GM18517 (cell line): ENCODE data around the gene PGD.
A peak's percentile ranks its signal among the peaks of the same experiment; 100 is the strongest.
"Not testable (repeated sequence)": the region's sequence is repeated elsewhere in the genome, so short reads cannot be mapped to it uniquely, and the experiment has no call there.

Experiments used
- ATAC-seq: cut with Tn5 transposase; IDR thresholded peaks from one replicate; pipeline ENCODE4 v1.9.1; 2021; ENCODE audit warnings: mild to moderate bottlenecking, moderate library complexity; ENCODE audit not compliant: unreplicated experiment

PGD gene

DNA sequence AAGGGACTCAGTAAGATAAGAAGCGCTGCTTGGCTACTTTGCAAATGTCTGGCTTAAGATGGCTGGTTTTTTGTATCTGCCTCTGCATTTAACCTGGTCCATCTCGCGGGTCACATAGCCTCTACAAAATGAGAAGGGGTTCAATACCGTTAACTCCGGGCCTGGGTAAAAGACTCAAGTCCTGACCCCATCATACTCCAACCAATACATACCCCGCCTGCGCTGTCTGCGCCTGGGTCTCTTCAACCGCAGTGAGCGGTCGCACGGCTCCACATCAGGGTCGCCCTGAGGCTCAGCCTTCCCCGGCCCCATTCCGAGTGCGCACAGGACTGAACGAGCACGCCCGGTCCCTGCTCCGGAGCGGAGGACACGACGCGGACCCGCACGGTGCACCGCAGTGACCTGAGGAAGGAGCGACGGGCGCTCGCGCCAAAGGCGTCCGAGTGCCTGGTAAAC is 558 bp upstream of the PGD start:
- no peak for ATAC-seq

DNA sequence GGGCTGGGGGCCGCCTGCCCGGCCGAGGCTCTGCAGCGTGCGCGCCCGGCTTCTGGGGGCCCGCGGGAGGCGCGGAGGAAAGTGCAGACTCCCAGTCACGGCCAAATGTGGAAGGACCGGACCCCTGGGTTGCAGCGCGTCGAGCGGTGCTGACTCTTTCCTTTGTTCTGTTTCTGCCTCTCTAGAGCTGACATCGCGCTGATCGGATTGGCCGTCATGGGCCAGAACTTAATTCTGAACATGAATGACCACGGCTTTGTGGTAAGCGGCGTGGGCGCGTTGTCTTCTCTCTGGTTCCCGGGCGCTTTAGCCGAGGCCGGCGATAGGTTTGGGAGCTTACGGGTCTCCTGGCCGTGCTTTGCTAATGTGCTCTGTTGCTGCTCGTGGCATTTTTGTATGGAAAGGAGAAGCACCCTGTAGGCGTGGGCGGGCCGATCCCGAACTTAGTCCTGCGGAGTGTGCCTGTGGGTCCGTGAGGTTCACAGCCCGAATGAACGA is 629 bp downstream of the PGD start:
- ATAC-seq, result peak; percentile 8

GRCh38 chr1:10400013-10400412 is 1.1 kb downstream of the PGD start:
- ATAC-seq, result no peak

DNA sequence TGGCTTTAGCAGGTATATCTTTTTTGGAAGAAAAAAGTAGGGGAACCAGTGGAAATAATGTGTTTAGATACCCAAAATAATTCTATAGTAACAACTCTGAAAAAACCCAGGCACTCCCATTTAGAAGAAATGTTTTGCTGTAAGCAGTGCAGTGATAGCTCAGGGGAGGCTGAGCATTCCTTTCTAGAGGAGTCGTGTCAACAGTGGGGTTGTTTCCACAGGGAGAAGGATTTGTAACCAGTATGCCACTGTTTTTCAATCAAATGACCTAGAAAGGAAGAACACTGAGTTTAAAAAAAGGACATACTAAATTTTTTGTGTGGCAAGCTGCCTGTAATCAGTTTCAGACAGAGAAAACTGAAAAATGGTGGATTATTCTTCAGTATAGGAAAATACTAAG is 2.4 kb downstream of the PGD start:
- no peak for ATAC-seq

GRCh38 chr1:10402729-10403274 is 3.9 kb downstream of the PGD start:
- ATAC-seq, result no peak

- no peak for ATAC-seq
Observed at GRCh38 chr1:10407201-10407600, 8.3 kb downstream of the PGD start.

GRCh38 chr1:10415211-10415930 is 16.5 kb downstream of the PGD start:
- ATAC-seq, result no peak

DNA sequence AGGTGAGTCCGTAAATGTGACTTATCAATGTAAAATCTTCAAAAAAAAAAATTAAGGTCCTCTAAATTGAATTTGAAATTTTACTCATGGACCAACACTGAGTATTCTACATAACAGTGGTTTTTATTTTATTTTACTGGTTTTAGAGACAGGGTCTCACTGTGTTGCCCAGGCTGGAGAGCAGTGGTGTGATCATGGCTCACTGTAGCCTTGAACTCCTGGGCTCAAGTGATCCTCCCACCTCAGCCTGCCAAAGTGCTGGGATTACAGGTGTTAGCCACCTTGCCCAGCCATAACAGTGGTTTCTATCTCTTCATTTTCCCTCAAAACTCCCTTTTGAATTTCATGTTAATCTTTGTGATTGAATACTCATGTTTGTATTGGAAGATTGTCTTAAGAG is 17.1 kb downstream of the PGD start:
- not testable (repeated sequence) for ATAC-seq

GRCh38 chr1:10418741-10419140 is 19.9 kb downstream of the PGD start:
- not testable (repeated sequence) for ATAC-seq

GRCh38 chr1:10419351-10419750 is 20.5 kb downstream of the PGD start:
- no peak for ATAC-seq

DNA sequence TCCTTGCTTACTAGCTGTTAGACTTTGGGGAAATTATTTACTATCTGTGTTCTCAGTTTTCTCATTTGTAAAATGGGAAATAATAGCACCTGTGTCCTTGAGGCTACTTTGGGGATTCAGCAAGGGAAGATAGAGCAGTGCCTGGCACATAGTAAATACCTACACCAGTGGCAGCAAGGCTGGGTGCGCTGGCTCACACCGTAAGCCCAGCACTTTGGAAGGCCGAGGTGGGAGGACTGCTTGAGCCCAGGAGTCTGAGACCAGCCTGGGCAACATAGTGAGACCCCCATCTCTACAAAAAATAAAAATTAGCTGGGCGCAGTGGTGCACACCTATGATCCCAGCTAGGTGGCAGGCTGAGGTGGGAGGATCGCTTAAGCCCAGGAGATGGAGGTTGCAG is 22.8 kb downstream of the PGD start:
- no peak for ATAC-seq

DNA sequence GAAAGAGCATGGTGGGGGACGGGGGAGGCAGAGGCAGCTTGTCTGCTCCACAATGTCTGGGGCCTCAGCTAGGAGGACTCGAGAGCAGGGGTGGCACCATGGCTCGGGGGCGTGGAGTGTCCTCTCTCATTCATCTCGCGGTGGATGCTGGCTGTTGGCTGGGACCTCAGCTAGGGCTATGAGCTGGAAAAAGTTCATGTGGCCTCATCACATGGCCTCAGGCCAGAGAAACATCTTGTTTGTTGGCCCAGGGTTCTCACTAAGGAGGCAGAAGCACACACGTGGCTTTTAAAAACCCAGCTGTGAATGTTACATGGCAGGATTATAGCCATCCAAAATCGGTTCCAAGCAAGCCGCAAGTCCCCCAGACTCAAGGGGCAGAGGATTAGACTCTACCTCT is 25.2 kb downstream of the PGD start:
- no peak for ATAC-seq

DNA sequence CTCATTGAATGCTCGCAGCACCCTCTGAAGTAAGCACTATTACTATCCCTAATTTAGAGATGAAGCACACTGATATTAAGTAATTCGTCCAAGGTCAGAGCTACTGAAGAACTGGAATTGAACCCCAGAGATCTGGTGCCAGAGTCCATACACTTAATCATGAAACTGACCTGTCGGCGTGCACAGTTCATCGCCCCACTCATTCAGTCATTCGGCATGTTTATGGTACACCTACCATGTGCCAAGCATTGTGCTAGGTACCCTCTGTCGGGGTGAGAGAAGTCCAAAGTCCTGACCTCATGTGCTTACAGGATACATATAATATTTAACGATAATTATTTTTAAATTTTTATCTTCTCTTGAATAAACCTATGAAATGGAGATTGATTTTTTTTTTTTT is 25.8 kb downstream of the PGD start:
- no peak for ATAC-seq

- not testable (repeated sequence) for ATAC-seq
Observed at GRCh38 chr1:10425826-10426534, 27.1 kb downstream of the PGD start.

DNA sequence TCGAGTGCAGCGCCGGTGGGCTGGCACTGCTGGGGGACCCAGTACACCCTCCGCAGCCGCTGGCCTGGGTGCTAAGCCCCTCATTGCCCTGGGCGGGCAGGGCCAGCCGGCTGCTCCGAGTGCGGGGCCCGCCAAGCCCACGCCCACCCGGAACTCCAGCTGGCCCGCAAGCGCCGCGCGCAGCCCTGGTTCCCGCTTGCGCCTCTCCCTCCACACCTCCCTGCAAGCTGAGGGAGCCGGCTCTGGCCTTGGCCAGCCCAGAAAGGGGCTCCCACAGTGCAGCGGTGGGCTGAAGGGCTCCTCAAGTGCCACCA is 27.6 kb downstream of the PGD start:
- not testable (repeated sequence) for ATAC-seq

DNA sequence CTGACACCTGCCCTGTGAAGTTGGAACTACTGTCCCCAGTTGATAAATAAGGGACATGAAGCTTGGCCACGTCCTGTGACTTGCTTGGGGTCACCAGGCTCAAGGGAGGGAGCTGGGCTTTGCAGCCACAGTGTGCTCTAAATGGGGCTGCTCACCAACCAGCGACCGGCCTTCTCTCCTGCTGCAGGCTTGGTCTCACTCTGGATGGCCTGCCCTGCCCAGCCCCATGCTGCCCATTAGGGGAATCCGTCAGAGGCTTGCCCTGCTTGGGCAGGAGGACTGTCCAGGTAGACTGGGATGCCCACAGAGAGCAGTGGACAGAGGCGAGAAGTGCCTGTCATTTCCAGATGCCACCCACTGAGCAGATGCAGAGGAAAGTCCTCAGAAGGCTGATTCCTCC is 30.1 kb downstream of the PGD start:
- no peak for ATAC-seq

DNA sequence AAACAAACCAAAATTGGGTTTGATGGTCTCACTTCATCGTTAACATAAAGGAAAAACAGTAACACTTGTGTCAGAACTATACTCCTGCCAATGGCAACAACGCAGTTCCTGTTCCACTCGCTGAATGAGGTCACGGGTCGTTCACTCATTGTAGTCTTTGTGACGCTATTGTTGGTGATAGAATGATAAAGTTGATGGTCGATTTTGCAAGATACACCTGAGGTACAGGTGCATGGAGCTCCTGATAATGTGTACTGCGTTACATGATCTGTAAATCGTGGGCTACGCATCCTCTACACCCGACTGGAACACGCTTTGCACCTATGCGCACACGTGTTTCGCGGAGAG is 31.0 kb downstream of the PGD start:
- no peak for ATAC-seq

GRCh38 chr1:10430216-10431069 is 31.6 kb downstream of the PGD start, which contains the start of gene CENPS:
Gene CENPS, plus strand, starts transcription at chr1:10430433. Its CDS starts 85 bp downstream, at chr1:10430518.
- peak; percentile 68 for ATAC-seq

GRCh38 chr1:10431070-10431730 is 32.3 kb downstream of the PGD start:
- ATAC-seq, result no peak

DNA sequence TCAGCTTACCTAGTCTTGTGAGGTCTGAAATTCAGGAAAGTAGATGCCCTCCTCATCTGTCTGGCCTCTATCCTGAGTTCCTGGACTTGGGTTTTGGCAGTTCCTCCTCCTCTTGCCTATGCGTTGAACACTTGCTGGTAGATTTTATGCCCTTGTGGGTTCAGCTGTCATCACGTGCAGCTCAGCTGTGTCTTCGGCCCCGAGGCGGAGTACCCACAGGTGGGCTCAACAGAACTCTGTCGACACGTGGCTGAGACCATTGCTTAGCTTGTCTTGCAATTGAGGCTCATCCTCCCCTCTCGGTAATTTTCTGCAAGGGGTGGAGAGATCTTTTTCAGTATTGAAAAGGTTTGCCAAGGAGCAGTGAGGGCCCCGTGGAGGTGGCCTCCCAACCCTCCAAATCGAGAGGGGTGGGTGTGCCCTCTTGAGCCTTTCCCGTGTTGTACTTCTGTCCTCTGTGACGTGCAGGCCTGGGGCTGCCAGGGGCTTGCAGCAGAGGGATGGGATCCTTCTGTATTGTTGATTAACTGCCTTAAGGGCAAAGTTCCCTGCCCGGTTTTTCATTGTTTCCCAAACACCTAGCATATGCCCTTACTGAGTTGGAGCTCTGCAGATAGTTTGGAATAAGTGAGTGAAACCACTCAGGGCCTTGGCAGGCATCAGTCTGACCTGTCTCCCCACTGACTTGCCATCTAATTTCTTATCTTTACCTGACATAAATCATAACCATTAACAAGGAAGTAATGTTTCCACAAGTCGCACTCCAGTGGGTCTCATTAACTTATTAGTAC is 34.2 kb downstream of the PGD start:
- ATAC-seq, result no peak
